IPS-NIHi7 (cell line): ENCODE results near the gene ENPP6.

Experiments
- DNase-seq: peaks from one replicate; pipeline ENCODE4 v3.0.0; 2012; ENCODE audit warnings: mixed read lengths; ENCODE audit errors: extremely low spot score

ENPP6 gene

GRCh38 chr4:184104419-184105101 lies 113.1 kb downstream of the ENPP6 start:
- no peak for DNase-seq

- peak; percentile 33 for DNase-seq
These were observed 114.0 kb downstream of the ENPP6 start for GRCh38 chr4:184103527-184104264.

GRCh38 chr4:184102927-184103326 lies 114.7 kb downstream of the ENPP6 start:
- DNase-seq: no peak

GRCh38 chr4:184102488-184102887 lies 115.2 kb downstream of the ENPP6 start:
- DNase-seq: no peak

- no peak for DNase-seq
These were observed 116.0 kb downstream of the ENPP6 start for GRCh38 chr4:184101711-184102110.

- DNase-seq: no peak
These were observed 117.3 kb downstream of the ENPP6 start for GRCh38 chr4:184100297-184100885.

GRCh38 chr4:184099535-184099966 lies 118.1 kb downstream of the ENPP6 start:
- DNase-seq: no peak

GRCh38 chr4:184099000-184099399 lies 118.7 kb downstream of the ENPP6 start:
- no peak for DNase-seq

GRCh38 chr4:184097815-184098214 lies 119.9 kb downstream of the ENPP6 start:
- no peak for DNase-seq

- peak; percentile 83 for DNase-seq
These were observed 120.5 kb downstream of the ENPP6 start for GRCh38 chr4:184097241-184097605.

GRCh38 chr4:184096561-184097240 lies 121.0 kb downstream of the ENPP6 start:
- no peak for DNase-seq

GRCh38 chr4:184094532-184095159 lies 123.0 kb downstream of the ENPP6 start:
- DNase-seq: no peak

GRCh38 chr4:184091986-184092385 lies 125.7 kb downstream of the ENPP6 start:
- DNase-seq: no peak

- DNase-seq: no peak
These were observed 127.1 kb downstream of the ENPP6 start for GRCh38 chr4:184090571-184090970.

GRCh38 chr4:184080674-184081073 lies 137.0 kb downstream of the ENPP6 start:
- no peak for DNase-seq

GRCh38 chr4:184074677-184075388 lies 142.8 kb downstream of the ENPP6 start:
- no peak for DNase-seq

- no peak for DNase-seq
These were observed 149.6 kb downstream of the ENPP6 start for GRCh38 chr4:184067931-184068554.

GRCh38 chr4:184066584-184067300 lies 150.9 kb downstream of the ENPP6 start:
- no peak for DNase-seq

- no peak for DNase-seq
These were observed 152.8 kb downstream of the ENPP6 start for GRCh38 chr4:184064877-184065276.

- no peak for DNase-seq
These were observed 154.9 kb downstream of the ENPP6 start for GRCh38 chr4:184062769-184063168.
